ENCODE results near the gene ELOVL1.

- TF ChIP-seq CREM (IDR thresholded peaks at IDR 0.05; ENCODE audit: low read depth) (no peak), NFYB (IDR thresholded peaks at IDR 0.05; ENCODE audit: insufficient read depth, low read depth, low read length) (no peak), HDAC6 (IDR thresholded peaks at IDR 0.05; ENCODE audit: unreplicated experiment) (no peak), CTCF (IDR thresholded peaks at IDR 0.05 in 2 of 3, conservative IDR thresholded peaks at IDR 0.05 in 1 of 3; ENCODE audit: control insufficient read depth in 2 of 3, extremely low read depth in 1 of 3, insufficient read depth in 1 of 3, low read depth in 3 of 3, low read length in 3 of 3) (no peak), CREB1 (IDR thresholded peaks at IDR 0.05; ENCODE audit: low read depth) (no peak), CBFB (IDR thresholded peaks at IDR 0.05; ENCODE audit: low read depth) (no peak), REST (IDR thresholded peaks at IDR 0.05; ENCODE audit: low read depth, low read length) (no peak)
Observed at GRCh38 chr1:43370564-43370963, 2.8 kb upstream of the ELOVL1 start.
